Measurements from ENCODE around the gene ADAMTSL1.

Gene ADAMTSL1

GRCh38 chr9:18636781-18637180 is 162.8 kb downstream of the ADAMTSL1 start:
- in situ Hi-C loops (cut with HindIII; ENCODE audit: low sequenced_read_pairs): no loop called here
- no peak for DNase-seq (ENCODE audit: low read depth)
- TF ChIP-seq CTCF (IDR thresholded peaks at IDR 0.05; ENCODE audit: low read depth, low read length, missing control alignments): no peak
- no peak overlapping the region for H3K4me3 ChIP-seq (ENCODE audit: low read depth, low read length)

GRCh38 chr9:18638371-18639249 is 164.7 kb downstream of the ADAMTSL1 start:
- TF ChIP-seq CTCF (IDR thresholded peaks at IDR 0.05; ENCODE audit: low read depth, low read length, missing control alignments): no peak
- DNase-seq (ENCODE audit: low read depth): no peak

GRCh38 chr9:18639911-18640310 is 166.0 kb downstream of the ADAMTSL1 start:
- no peak for TF ChIP-seq CTCF (IDR thresholded peaks at IDR 0.05; ENCODE audit: low read depth, low read length, missing control alignments)
- H3K4me3 ChIP-seq (ENCODE audit: low read depth, low read length): no peak overlapping the region
- in situ Hi-C loops (cut with HindIII; ENCODE audit: low sequenced_read_pairs): no loop called here
- DNase-seq (ENCODE audit: low read depth): no peak

More at GRCh38 chr9:18638371-18639249, 164.7 kb downstream of the ADAMTSL1 start:
- in situ Hi-C loops (cut with HindIII; ENCODE audit: low sequenced_read_pairs): no loop called here
- no peak overlapping the region for H3K4me3 ChIP-seq (ENCODE audit: low read depth, low read length)

GRCh38 chr9:18658804-18659705 is 185.1 kb downstream of the ADAMTSL1 start:
- no peak overlapping the region for H3K4me3 ChIP-seq (ENCODE audit: low read depth, low read length)
- peak; percentile 85 for DNase-seq (ENCODE audit: low read depth)
- TF ChIP-seq CTCF (IDR thresholded peaks at IDR 0.05; ENCODE audit: low read depth, low read length, missing control alignments): no peak
- in situ Hi-C loops (cut with HindIII; ENCODE audit: low sequenced_read_pairs): no loop called here

GRCh38 chr9:18660001-18660400 is 186.0 kb downstream of the ADAMTSL1 start:
- in situ Hi-C loops (cut with HindIII; ENCODE audit: low sequenced_read_pairs): no loop called here
- no peak for DNase-seq (ENCODE audit: low read depth)
- no peak overlapping the region for H3K4me3 ChIP-seq (ENCODE audit: low read depth, low read length)
- no peak for TF ChIP-seq CTCF (IDR thresholded peaks at IDR 0.05; ENCODE audit: low read depth, low read length, missing control alignments)

- in situ Hi-C loops (cut with HindIII; ENCODE audit: low sequenced_read_pairs): no loop called here
- no peak overlapping the region for H3K4me3 ChIP-seq (ENCODE audit: low read depth, low read length)
- no peak for TF ChIP-seq CTCF (IDR thresholded peaks at IDR 0.05; ENCODE audit: low read depth, low read length, missing control alignments)
- no peak for DNase-seq (ENCODE audit: low read depth)
Observed at GRCh38 chr9:18662320-18662719, 188.4 kb downstream of the ADAMTSL1 start.
